Neuron (in vitro differentiated cells): ENCODE measurements around the gene ABCF3.
A peak's percentile ranks its signal among the peaks of the same experiment; 100 is the strongest.

Experiments
- H2AFZ ChIP-seq: one replicate; pipeline ENCODE4 v1.6.1; 2013; ENCODE audit warnings: low read depth, mild to moderate bottlenecking, inconsistent platforms, low read length, moderate library complexity
- H3K27me3 ChIP-seq: one replicate; pipeline ENCODE4 v1.6.1; 2013; ENCODE audit warnings: low read length; ENCODE audit not compliant: insufficient read depth
- H3K36me3 ChIP-seq: one replicate; pipeline ENCODE4 v1.6.1; 2013; ENCODE audit warnings: low read length; ENCODE audit not compliant: insufficient read depth
- H3K4me1 ChIP-seq: one replicate; pipeline ENCODE4 v1.6.1; 2013; ENCODE audit warnings: low read length; ENCODE audit not compliant: insufficient read depth
- H3K4me3 ChIP-seq: 2 replicates; pipeline ENCODE4 v1.5.1; 2013; ENCODE audit warnings: mild to moderate bottlenecking, low read length, moderate library complexity
- H3K9me3 ChIP-seq: one replicate; pipeline ENCODE4 v1.6.1; 2013; ENCODE audit warnings: low read length

The ABCF3 gene

DNA sequence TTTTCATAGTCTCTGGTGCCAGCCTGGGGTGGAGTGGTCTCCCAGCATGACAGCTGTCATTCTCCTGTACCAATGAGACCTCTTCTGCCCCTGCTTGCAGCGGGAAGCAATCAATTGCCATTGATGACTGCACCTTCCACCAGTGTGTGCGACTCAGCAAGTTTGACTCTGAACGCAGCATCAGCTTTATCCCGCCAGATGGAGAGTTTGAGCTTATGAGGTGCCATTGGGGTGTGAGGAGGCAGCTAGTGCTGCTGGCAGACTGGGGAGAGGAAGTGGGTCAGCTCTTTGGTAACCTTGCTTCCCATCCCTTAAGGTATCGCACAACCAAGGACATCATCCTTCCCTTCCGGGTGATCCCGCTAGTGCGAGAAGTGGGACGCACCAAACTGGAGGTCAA lies 4.4 kb upstream of the ABCF3 start:
- Histone ChIP-seq H3K9me3 (no peaks in the 10 kb centered on the region), H3K4me3 (no peak overlapping the region), H3K36me3 (peaks cover 68% of the 10 kb centered on the region), H3K27me3 (no peaks in the 10 kb centered on the region), H2AFZ (no peak overlapping the region), H3K4me1 (peaks cover 21% of the 10 kb centered on the region)

DNA sequence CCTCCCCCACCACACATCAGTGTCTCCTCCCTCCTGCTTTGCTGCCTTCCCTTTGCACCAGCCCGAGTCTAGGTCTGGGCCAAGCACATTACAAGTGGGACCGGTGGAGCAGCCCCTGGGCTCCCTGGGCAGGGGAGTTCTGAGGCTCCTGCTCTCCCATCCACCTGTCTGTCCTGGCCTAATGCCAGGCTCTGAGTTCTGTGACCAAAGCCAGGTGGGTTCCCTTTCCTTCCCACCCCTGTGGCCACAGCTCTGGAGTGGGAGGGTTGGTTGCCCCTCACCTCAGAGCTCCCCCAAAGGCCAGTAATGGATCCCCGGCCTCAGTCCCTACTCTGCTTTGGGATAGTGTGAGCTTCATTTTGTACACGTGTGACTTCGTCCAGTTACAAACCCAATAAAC lies 2.3 kb upstream of the ABCF3 start:
- peaks cover 66% of the 10 kb centered on the region for H3K36me3 ChIP-seq
- no peak overlapping the region for H2AFZ ChIP-seq
- no peaks in the 10 kb centered on the region for H3K27me3 ChIP-seq
- no peak overlapping the region for H3K4me3 ChIP-seq
- H3K9me3 ChIP-seq = no peaks in the 10 kb centered on the region
- peaks cover 19% of the 10 kb centered on the region for H3K4me1 ChIP-seq

DNA sequence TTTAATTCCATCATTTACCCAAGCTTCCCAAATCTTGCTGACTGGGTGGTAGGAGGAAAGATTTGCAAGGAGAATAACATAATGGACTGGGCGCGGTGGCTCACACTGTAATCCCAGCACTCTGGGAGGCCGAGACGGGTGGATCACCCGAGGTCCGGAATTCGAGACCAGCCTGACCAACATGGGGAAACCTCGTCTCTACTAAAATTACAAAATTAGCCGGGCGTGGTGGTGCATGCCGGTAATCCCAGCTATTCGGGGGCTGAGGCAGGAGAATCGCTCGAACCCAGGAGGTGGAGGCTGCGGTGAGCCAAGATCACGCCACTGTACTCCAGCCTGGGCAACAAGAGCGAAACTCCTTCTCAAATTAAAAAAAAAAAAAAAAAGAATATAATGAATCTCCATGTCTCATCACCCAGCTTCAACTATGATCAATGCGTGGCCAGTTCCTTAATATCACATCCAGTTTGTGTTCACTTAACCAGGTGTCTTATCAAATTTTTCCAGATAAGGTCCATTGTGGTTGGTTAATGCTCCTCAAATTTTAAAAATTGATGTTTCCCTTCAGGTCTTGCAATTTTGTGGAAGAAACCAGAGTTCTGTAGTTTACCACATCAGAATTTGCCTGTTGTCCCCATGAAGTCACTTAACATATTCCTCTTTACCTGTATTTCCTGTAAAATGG lies 1.3 kb upstream of the ABCF3 start:
- H3K36me3 ChIP-seq = peaks cover 66% of the 10 kb centered on the region
- H3K4me3 ChIP-seq = peak overlapping the region; percentile 56
- H3K27me3 ChIP-seq = no peaks in the 10 kb centered on the region
- H2AFZ ChIP-seq = peak overlapping the region; percentile 39
- H3K4me1 ChIP-seq = peaks cover 19% of the 10 kb centered on the region
- H3K9me3 ChIP-seq = no peaks in the 10 kb centered on the region

DNA sequence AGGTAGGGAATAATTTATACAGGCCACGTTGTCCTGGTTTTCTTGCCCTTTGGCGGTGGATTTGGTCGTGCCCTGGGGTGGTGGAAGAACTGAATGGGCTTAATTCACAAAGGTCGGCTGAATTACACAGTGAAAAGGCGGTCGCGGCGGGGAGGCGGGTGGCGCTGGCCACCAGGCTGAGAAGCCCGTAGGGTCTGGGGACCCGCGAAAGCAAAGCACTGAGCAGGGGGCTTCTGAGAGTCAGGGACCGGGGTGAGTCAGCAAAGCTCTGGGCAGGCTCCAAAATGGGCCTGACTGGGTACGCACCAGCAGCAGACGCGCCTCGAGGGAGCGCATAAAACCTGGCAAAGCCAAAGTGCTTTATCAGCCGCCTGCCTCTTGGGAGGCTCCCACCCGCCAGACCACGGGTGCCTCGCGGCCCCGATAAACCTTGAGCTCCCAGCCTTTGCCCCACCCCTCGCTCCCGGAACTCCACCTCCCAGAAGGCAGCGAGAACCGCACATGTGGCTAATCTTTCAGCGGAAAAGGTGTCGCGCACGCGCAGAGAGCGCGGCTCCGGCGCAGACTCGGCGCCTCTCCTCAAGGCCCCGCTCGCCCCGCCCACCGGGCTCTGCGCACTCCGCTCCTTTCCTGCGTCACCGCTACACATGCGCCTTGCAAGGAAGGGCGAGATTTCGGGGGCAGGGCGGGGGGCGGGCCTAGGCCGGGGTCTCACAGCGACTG lies 377 bp upstream of the ABCF3 start:
- Histone ChIP-seq H3K4me3 (peak overlapping the region; percentile 78), H3K9me3 (no peaks in the 10 kb centered on the region), H3K27me3 (no peaks in the 10 kb centered on the region), H3K4me1 (peaks cover 19% of the 10 kb centered on the region), H2AFZ (peak overlapping the region; percentile 39), H3K36me3 (peaks cover 65% of the 10 kb centered on the region)

DNA sequence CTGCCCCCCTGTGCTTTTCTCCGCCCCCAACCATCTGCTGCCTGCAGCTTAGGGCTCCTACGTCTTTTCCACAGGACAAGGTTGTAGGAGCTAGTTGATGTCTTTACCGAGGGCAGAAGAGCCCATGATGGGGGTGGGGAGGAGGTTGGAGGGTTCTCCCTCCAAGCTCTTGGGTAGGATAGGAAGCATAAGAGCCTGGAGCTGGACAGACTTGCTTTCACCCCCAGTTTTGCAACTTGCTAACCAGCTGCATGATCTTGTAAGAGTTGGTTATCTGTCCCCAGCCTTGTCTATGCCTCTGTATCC lies 856 bp downstream of the ABCF3 start:
- Histone ChIP-seq H2AFZ (no peak overlapping the region), H3K4me3 (peak overlapping the region; percentile 78), H3K4me1 (peaks cover 19% of the 10 kb centered on the region), H3K9me3 (no peaks in the 10 kb centered on the region), H3K27me3 (no peaks in the 10 kb centered on the region), H3K36me3 (peaks cover 62% of the 10 kb centered on the region)

DNA sequence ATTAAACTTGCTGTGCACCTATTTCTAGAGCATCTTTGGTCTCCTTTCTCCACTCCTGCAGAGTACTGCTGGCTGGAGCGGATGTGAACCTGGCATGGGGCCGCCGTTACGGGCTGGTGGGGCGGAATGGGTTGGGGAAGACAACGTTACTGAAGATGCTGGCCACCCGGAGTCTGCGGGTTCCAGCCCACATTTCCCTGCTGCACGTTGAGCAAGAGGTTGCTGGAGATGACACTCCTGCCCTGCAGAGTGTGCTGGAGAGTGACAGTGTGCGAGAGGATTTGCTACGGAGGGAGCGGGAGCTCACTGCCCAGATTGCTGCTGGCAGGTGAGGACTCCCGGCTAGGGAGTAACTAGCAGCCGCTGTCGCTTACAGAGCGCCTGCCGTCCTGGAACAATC lies 2.1 kb downstream of the ABCF3 start:
- Histone ChIP-seq H2AFZ (no peak overlapping the region), H3K36me3 (peaks cover 62% of the 10 kb centered on the region)

DNA sequence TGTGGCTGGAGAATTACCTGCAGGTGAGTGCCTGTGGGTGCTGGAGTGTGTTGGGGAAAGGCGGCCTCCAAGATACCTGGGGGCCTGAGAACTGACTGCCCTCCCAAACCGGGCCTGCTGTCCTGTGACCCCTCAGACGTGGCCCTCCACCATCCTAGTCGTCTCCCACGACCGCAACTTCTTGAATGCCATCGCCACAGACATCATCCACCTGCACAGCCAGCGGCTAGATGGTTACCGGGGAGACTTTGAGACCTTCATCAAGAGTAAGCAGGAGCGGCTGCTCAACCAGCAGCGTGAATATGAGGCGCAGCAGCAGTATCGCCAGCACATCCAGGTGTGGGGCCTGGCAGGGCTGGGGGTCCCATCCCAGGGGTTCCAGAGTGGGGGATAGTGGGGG lies 3.4 kb downstream of the ABCF3 start:
- H2AFZ ChIP-seq = no peak overlapping the region
- H3K4me3 ChIP-seq = no peak overlapping the region
- H3K36me3 ChIP-seq = peaks cover 64% of the 10 kb centered on the region
- H3K9me3 ChIP-seq = no peaks in the 10 kb centered on the region
- H3K27me3 ChIP-seq = no peaks in the 10 kb centered on the region
- H3K4me1 ChIP-seq = peaks cover 19% of the 10 kb centered on the region

More for the DNA sequence above, 2.1 kb downstream of the ABCF3 start:
- Histone ChIP-seq H3K27me3 (no peaks in the 10 kb centered on the region), H3K9me3 (no peaks in the 10 kb centered on the region), H3K4me3 (no peak overlapping the region), H3K4me1 (peaks cover 19% of the 10 kb centered on the region)

DNA sequence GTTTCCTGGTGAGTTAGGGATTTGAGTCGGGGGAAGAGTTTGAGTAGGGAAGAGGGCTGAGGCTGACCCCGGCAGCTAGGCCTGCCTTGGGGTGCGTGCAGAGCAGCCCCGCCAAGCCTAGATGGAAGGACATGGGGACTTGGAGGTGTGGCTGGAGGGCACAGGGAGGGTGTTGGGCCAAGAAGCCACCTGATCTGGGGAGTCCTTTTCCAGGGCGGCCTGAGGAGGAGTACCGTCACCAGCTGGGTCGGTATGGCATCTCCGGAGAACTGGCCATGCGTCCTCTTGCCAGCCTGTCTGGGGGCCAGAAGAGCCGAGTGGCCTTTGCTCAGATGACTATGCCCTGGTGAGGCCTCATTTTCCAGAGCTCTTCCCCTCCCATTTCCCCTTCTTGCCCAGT lies 6.9 kb downstream of the ABCF3 start:
- H3K36me3 ChIP-seq = peaks cover 69% of the 10 kb centered on the region

DNA sequence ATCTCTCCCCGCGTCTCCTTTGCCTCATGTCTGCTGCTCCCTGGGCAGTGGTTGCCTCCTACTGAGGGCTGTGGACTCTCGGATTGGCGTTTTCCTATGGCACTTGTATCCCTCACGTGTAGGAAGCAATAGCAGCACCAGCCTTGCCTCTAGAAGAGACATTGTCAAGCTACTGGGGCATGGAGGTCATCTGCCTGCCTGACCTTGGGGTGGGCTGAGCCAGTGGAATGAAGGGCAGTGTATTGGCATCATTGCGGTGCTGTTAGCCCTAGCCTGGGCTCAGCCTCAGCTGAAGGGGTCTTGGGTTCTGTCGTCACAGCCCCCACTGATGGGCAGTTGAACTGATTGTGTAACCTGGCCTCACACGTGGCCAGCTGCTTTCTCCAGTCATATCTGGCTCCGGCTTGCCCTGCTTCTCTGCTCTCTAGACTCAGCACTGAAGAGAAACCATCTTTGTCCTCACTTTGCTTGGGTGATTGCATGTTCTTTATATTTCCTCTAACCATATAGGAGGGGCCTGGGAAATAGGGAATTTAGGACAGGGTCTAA lies 8.1 kb downstream of the ABCF3 start:
- no peaks in the 10 kb centered on the region for H3K27me3 ChIP-seq
- H3K4me3 ChIP-seq = no peak overlapping the region
- H3K9me3 ChIP-seq = no peaks in the 10 kb centered on the region
- no peaks in the 10 kb centered on the region for H3K4me1 ChIP-seq
- peaks cover 59% of the 10 kb centered on the region for H3K36me3 ChIP-seq
- H2AFZ ChIP-seq = no peak overlapping the region

More for the DNA sequence above, 6.9 kb downstream of the ABCF3 start:
- no peak overlapping the region for H3K4me3 ChIP-seq
- no peaks in the 10 kb centered on the region for H3K4me1 ChIP-seq
- no peaks in the 10 kb centered on the region for H3K9me3 ChIP-seq
- H3K27me3 ChIP-seq = no peaks in the 10 kb centered on the region
- no peak overlapping the region for H2AFZ ChIP-seq

DNA sequence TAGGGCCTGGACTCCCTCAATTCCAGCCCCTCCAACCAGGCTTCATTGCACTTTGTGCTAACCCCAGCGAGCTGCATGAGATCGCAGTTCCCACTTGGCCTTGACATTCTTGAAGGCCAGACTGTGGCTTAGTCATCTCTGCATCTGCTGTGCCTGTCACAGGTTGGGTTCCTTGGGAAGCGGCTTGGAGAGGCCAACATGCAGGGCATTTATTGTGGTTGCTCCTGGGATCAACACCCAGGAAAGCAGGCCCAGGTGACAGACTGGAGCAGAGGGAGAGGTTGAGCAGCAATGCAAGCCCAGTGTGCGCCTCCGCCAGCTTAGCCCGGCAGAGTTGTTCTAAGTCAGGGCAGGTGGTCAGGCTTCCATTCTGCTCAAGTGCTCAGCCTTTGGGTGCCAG lies 10.5 kb downstream of the ABCF3 start:
- H3K4me3 ChIP-seq = no peak overlapping the region

DNA sequence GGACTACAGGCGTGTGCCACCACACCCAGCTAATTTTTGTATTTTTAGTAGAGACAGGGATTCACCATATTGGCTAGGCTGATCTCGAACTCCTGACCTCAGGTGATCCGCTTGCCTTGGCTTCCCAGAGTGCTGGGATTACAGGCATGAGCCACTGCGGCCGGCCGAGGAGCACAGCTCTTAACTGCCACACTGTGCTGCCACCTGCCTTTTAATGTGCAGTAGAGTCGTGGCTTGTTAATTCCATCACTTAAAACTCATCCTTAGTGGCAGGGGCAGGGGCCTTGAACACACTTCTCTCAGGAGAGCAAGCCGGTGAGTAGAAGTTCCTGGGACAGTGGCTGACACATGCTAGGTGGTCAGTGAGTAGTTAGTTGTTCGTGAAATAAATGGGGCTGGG lies 12.5 kb downstream of the ABCF3 start:
- Histone ChIP-seq H3K4me1 (no peaks in the 10 kb centered on the region), H3K9me3 (no peaks in the 10 kb centered on the region), H3K36me3 (peaks cover 18% of the 10 kb centered on the region), H3K4me3 (no peak overlapping the region), H3K27me3 (no peaks in the 10 kb centered on the region), H2AFZ (no peak overlapping the region)

More for the DNA sequence above, 10.5 kb downstream of the ABCF3 start:
- Histone ChIP-seq H3K36me3 (peaks cover 35% of the 10 kb centered on the region), H3K4me1 (no peaks in the 10 kb centered on the region), H3K27me3 (no peaks in the 10 kb centered on the region), H3K9me3 (no peaks in the 10 kb centered on the region), H2AFZ (no peak overlapping the region)

DNA sequence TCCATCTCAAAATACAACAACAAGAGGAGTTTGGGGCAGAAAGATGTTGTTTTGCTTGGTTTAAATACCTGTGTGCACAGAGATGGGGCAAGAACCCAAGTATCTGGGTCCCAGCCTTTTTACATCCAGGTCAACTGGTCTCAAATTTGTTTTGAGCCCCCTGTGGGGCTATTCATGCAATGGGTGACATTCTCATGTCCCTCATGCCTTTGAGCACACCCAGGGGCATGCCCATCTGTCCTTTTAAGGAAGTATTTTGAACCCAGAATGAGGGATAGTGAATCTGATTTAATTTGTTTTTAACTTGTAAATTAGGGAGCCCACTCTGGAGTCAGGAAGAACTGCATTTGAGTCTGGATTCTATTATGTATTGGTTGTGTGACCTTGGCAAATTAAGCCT lies 14.8 kb downstream of the ABCF3 start:
- Histone ChIP-seq H3K36me3 (no peaks in the 10 kb centered on the region), H2AFZ (no peak overlapping the region), H3K9me3 (no peaks in the 10 kb centered on the region), H3K4me1 (no peaks in the 10 kb centered on the region), H3K27me3 (no peaks in the 10 kb centered on the region), H3K4me3 (no peak overlapping the region)

DNA sequence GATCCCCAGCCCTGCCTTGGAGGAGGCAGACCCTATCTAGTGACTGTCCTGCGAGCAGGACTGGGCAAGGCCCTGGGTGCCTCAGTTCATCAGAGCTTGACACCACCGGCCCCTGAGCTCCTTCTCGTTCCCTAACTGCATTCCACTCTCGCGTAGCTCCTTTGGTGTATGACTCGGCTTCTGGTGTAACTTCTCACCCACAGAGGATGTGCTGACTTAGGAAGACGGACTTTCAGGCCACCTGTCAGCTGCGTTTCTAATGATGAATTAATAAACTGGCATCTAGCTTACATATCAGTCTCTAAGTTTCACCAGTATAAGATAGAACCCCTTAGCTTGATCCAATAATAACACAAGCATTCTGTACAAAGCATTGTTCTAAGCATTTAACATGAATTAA lies 17.5 kb downstream of the ABCF3 start:
- Histone ChIP-seq H3K27me3 (peaks cover 3% of the 10 kb centered on the region), H3K4me1 (no peaks in the 10 kb centered on the region), H3K9me3 (no peaks in the 10 kb centered on the region), H3K36me3 (no peaks in the 10 kb centered on the region), H2AFZ (no peak overlapping the region), H3K4me3 (no peak overlapping the region)
